Activated naive CD8-positive, alpha-beta T cell treated with anti-CD3 and anti-CD28 coated beads for 36 hours (primary cell): ENCODE results near the gene IFT27. TPM values are rescaled to one million over a fixed set of nuclear protein-coding genes. Genes with fewer than 3 reads are reported as not detected.

ENCODE experiments used
- total RNA-seq, 2 experiments: library from RNA; stranded (reverse); gene quantifications; one replicate each; pipeline ENCODE4 v1.2.3, GENCODE V29; 2021

The IFT27 gene
- total RNA-seq, 2 experiments from 2014 or later = 17.3 to 18.2 TPM

Other genes starting within 250 kb of the IFT27 start
- gene EIF3D, start 247.0 kb downstream of the IFT27 start, total RNA-seq = 100 to 1,000 TPM; 370 to 380 TPM
- not detected for gene CACNG2, start 72.4 kb downstream of the IFT27 start, total RNA-seq
- not detected for gene PVALB, start 40.9 kb upstream of the IFT27 start, total RNA-seq
- gene NCF4, start 84.9 kb upstream of the IFT27 start, total RNA-seq = 1 to 10 TPM; 2.3 to 2.5 TPM
- gene CSF2RB, start 137.5 kb upstream of the IFT27 start, total RNA-seq = under 1 TPM; 0.14 to 0.31 TPM
- under 1 TPM; 0.68 to 0.80 TPM for gene TST, start 243.3 kb upstream of the IFT27 start, total RNA-seq
- 1 to 10 TPM; 5.5 to 5.6 TPM for gene MPST, start 243.6 kb upstream of the IFT27 start, total RNA-seq